K562 (cell line): ENCODE results near the gene RNF41. TPM values are rescaled to one million over a fixed set of nuclear protein-coding genes. Genes with fewer than 3 reads are reported as not detected.

Experiments used
- ATAC-seq: fragments of 200-7000 bp; cut with Tn5 transposase; 3 replicates; pipeline ENCODE4 v1.9.1; 2020; ENCODE audit warnings: moderate library complexity
- BruUV-seq: library from RNA; stranded (reverse); fragments of 400-500 nt; replicated peaks from 2 replicates; lab custom pipeline; 2021; lab: Mats Ljungman, UMichigan
- CTCF ChIA-PET: fragments of 300-600 bp; formaldehyde crosslinking; extraction: SDS; loops from one replicate; lab custom pipeline; 2021; ENCODE audit warnings: low intra/inter-chr PET ratio; lab: Yijun Ruan, JAX
- POLR2A ChIA-PET: fragments of 300-600, 350-650 bp; sonication (Branson Sonifier 250); formaldehyde crosslinking; extraction: SDS; loops from one replicate; lab custom pipeline; 2021; ENCODE audit warnings: antibody characterized with exemption, inconsistent platforms; lab: Yijun Ruan, JAX
- DNase-seq, 4 experiments: peaks; one replicate each; pipeline versions ENCODE4 v3.0.0 to v3.0.0-alpha.2; 2011 to 2018; ENCODE audit warnings: low spot score in 3 of 4, mixed read lengths in 3 of 4; ENCODE audit errors: extremely low read depth in 1 of 4
- FAIRE-seq: peaks from 2 replicates; lab custom pipeline; 2011; peaks lifted over from hg19 to GRCh38; lab: Jason Lieb, UNC
- H2AFZ ChIP-seq: 2 replicates; pipeline ENCODE4 v1.6.0; 2011; ENCODE audit warnings: low read depth, low read length, control low read depth, inconsistent platforms
- H3K27ac ChIP-seq: fragments of 200-600 bp; 3 replicates; pipeline ENCODE4 v1.8.0; 2011; ENCODE audit warnings: low read depth, mild to moderate bottlenecking, control low read depth, inconsistent platforms, low read length, moderate library complexity, mixed read lengths; ENCODE audit errors: extremely low read depth
- H3K27me3 ChIP-seq, 2 experiments: fragments of 300-600 bp in 1 of 2; 2 replicates in 1 of 2; 3 replicates in 1 of 2; pipeline versions ENCODE4 v1.6.0 to v1.8.0; 2011; ENCODE audit warnings: inconsistent platforms in 2 of 2, low read length in 2 of 2, mild to moderate bottlenecking in 1 of 2, mixed read lengths in 1 of 2, moderate library complexity in 1 of 2; ENCODE audit not compliant: control insufficient read depth in 2 of 2, insufficient read depth in 2 of 2
- H3K36me3 ChIP-seq: fragments of 300-600 bp; 3 replicates; pipeline ENCODE4 v1.8.0; 2011; ENCODE audit warnings: mild to moderate bottlenecking, low read length, inconsistent platforms; ENCODE audit not compliant: control insufficient read depth, insufficient read depth
- H3K4me1 ChIP-seq, 2 experiments: fragments of 200-600 bp in 1 of 2; replicated peaks in 1 of 2; 2 replicates in 1 of 2; 3 replicates in 1 of 2; pipeline versions ENCODE4 v1.5.1 to v1.8.0; 2011; ENCODE audit warnings: inconsistent platforms in 2 of 2, low read length in 2 of 2, mild to moderate bottlenecking in 1 of 2, mixed read lengths in 1 of 2, moderate library complexity in 1 of 2; ENCODE audit not compliant: control insufficient read depth in 2 of 2, insufficient read depth in 2 of 2
- H3K4me2 ChIP-seq: 2 replicates; pipeline ENCODE4 v1.6.1; 2011; ENCODE audit warnings: low read length, control low read depth, inconsistent platforms, mixed read lengths; ENCODE audit not compliant: insufficient read depth
- H3K4me3 ChIP-seq: fragments of 200-600 bp; sonication (generic), shearing (Covaris generic); 2 replicates; pipeline ENCODE4 v1.5.1; 2016; ENCODE audit warnings: control low read depth, inconsistent platforms
- H3K79me2 ChIP-seq: fragments of 200-600 bp; 3 replicates; pipeline ENCODE4 v1.8.0; 2011; ENCODE audit warnings: low read length, inconsistent platforms; ENCODE audit not compliant: control insufficient read depth, insufficient read depth
- H3K9ac ChIP-seq, 2 experiments: 2 replicates each; pipeline versions ENCODE4 v1.6.0 to v1.6.1; 2011; ENCODE audit warnings: low read depth in 2 of 2, low read length in 2 of 2, control low read depth in 1 of 2, inconsistent platforms in 1 of 2, mild to moderate bottlenecking in 1 of 2, mixed read lengths in 1 of 2; ENCODE audit not compliant: insufficient read depth in 1 of 2
- H3K9me1 ChIP-seq: one replicate; pipeline ENCODE4 v1.6.0; 2011; ENCODE audit warnings: inconsistent platforms, mild to moderate bottlenecking, low read length, moderate library complexity; ENCODE audit not compliant: control insufficient read depth, insufficient read depth
- H3K9me3 ChIP-seq: replicated peaks from 2 replicates; pipeline ENCODE4 v1.5.1; 2011; ENCODE audit warnings: low read depth, low read length, inconsistent platforms; ENCODE audit not compliant: control insufficient read depth, insufficient read depth
- H4K20me1 ChIP-seq: replicated peaks from 2 replicates; pipeline ENCODE4 v1.6.1; 2011; ENCODE audit warnings: low read length, inconsistent platforms, mixed read lengths; ENCODE audit not compliant: control insufficient read depth, insufficient read depth
- C11orf30 ChIP-seq: fragments of 450-650 bp; IDR thresholded peaks from 2 replicates; pipeline ENCODE4 v1.6.1; 2016; ENCODE audit warnings: low read depth, mild to moderate bottlenecking
- GABPB1 ChIP-seq: sonication (generic); formaldehyde crosslinking; IDR thresholded peaks from 2 replicates; pipeline ENCODE4 v1.8.0; 2022; ENCODE audit warnings: mild to moderate bottlenecking, missing genetic modification reagents
- PHB2 ChIP-seq: fragments of 450-650 bp; IDR thresholded peaks from 2 replicates; pipeline ENCODE4 v1.6.1; 2017; ENCODE audit warnings: low read depth
- POLR2H ChIP-seq: IDR thresholded peaks from 2 replicates; pipeline ENCODE4 v1.6.1; 2016; ENCODE audit warnings: missing genetic modification characterization, low read depth, mild to moderate bottlenecking, control low read depth, missing compliant biosample characterization, moderate library complexity
- XRCC5 ChIP-seq: fragments of 200-400 bp; formaldehyde crosslinking; IDR thresholded peaks from 2 replicates; pipeline ENCODE4 v1.6.1; 2017; ENCODE audit warnings: low read depth, mild to moderate bottlenecking, low read length
- ZNF316 ChIP-seq: fragments of 450-650 bp; IDR thresholded peaks from 2 replicates; pipeline ENCODE4 v1.6.1; 2016
- WGBS: fragments of 100-300 bp; shearing (Covaris generic); methylation state at CpG from one replicate; pipeline ENCODE4 v1.1.6; 2016; ENCODE audit warnings: low coverage, mixed read lengths; ENCODE audit not compliant: insufficient coverage; ENCODE audit errors: missing lambda C conversion rate; 5-methylcytosine and 5-hydroxymethylcytosine counted together
- in situ Hi-C: fragments of 300-500 bp; cut with MboI; formaldehyde crosslinking; loops from 4 replicates; pipeline ENCODE4 v1.15.0; 2018; ENCODE audit warnings: inconsistent platforms, mixed read lengths
- intact Hi-C: fragments of 100-400 bp; cut with micrococcal nuclease; formaldehyde crosslinking; loops from 2 replicates; pipeline ENCODE4 v1.14.2; 2022
- polyA plus RNA-seq, 8 experiments: library from polyadenylated mRNA; depleted of rRNA in 4 of 8; stranded (reverse) in 5 of 8; unstranded in 3 of 8; fragments of >200 nt; fragmentation: Nextera tagmentation in 2 of 8; fragmentation: Illumina TruSeq in 1 of 8; extraction: Ambion mirVana in 2 of 8; extraction: Trizol in 1 of 8; gene quantifications; 2 replicates each; pipeline versions ENCODE4 v1.2.1 to v1.2.3, GENCODE V29; 2011 to 2014; ENCODE audit warnings: inconsistent platforms in 1 of 8, missing spikeins in 1 of 8
- total RNA-seq, 7 experiments: library from RNA; depleted of rRNA in 6 of 7; stranded (reverse); fragments of >200 nt in 6 of 7; fragmentation: Illumina TruSeq in 2 of 7; extraction: Trizol in 2 of 7; gene quantifications; 2 replicates each; pipeline versions ENCODE4 v1.2.1 to v1.2.3, GENCODE V29; 2011 to 2021; ENCODE audit warnings: low replicate concordance in 1 of 7
- TF ChIP-seq, protein P1 (sequence below), 2 experiments: fragments of 250-450 bp in 1 of 2; fragments of 450-650 bp in 1 of 2; sonication (Bioruptor Pico) in 1 of 2; IDR thresholded peaks; 2 replicates each; pipeline versions ENCODE4 v1.6.1 to v1.8.0; 2016 to 2021; ENCODE audit warnings: mild to moderate bottlenecking in 2 of 2, moderate library complexity in 2 of 2, missing compliant biosample characterization in 1 of 2, missing genetic modification characterization in 1 of 2

Gene RNF41
- total and polyA plus RNA-seq, 9 of the 15 experiments (the other 6 are each of a cell fraction or from before 2014, with no cell fraction given): 28.2 to 46.8 (median 33.8) TPM

- no peaks in the 10 kb centered on the region for H3K9me3 ChIP-seq
- H4K20me1 ChIP-seq: no peaks in the 10 kb centered on the region
- H3K4me1 ChIP-seq: peaks cover 2 to 25% of the 10 kb centered on the region in 2 experiments; a peak in 3 of 5 replicates
- no peak for FAIRE-seq
- H3K36me3 ChIP-seq: peaks cover 31% of the 10 kb centered on the region
- WGBS: 0% methylated on average over 2 of the region's 2 CpGs
- no TSS peak for BruUV-seq
- peak overlapping the region; percentile 37; the same call in 1 of the 3 replicates for H3K27ac ChIP-seq
- H3K9me1 ChIP-seq: no peaks in the 10 kb centered on the region
- no peak overlapping the region for H3K4me3 ChIP-seq
- H3K27me3 ChIP-seq: no peaks in the 10 kb centered on the region
- peak overlapping the region; percentile 4 for H2AFZ ChIP-seq
- in situ Hi-C loops: no loop called here
- ATAC-seq: peak; percentile 11; the same call in 2 of the 3 replicates
- TF ChIP-seq PHB2 (no peak), GABPB1 (no peak), XRCC5 (no peak), C11orf30 (peak; percentile 46; the same call in 1 of the 2 replicates), POLR2H (tag) (peak; percentile 34; the same call in 1 of the 2 replicates), ZNF316 (peak; percentile 70)
- TF ChIP-seq, protein P1, sequence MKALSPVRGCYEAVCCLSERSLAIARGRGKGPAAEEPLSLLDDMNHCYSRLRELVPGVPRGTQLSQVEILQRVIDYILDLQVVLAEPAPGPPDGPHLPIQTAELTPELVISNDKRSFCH (CRISPR knock-in tag; IDR thresholded peaks at IDR 0.05): no peak
- TF ChIP-seq, protein P1 (tag; IDR thresholded peaks at IDR 0.05): no peak
- DNase-seq: no peak
- no peak overlapping the region for H3K4me2 ChIP-seq
- H3K79me2 ChIP-seq: no peaks in the 10 kb centered on the region
- intact Hi-C loops: no loop called here
- POLR2A ChIA-PET: interaction anchor here (2.7 kb wide), 1 partner anchor 13 kb away, joined by 12 read pairs; the partner anchor contains the start of gene SMARCC2
- H3K9ac ChIP-seq: no peak overlapping the region
- CTCF ChIA-PET: no interaction called here
Measured at GRCh38 chr12:56202838-56203237, 18.9 kb downstream of the RNF41 start.
